Upper lobe of right lung (tissue), 1 donor: ENCODE results near the gene NCAPD3. TPM values are rescaled to one million over a fixed set of nuclear protein-coding genes. Genes with fewer than 3 reads are reported as not detected.

Experiments used
- ATAC-seq: fragments of 200-7000 bp; cut with Tn5 transposase; one replicate; pipeline ENCODE4 v1.9.1; 2020; ENCODE audit warnings: mild to moderate bottlenecking, moderate library complexity
- DNase-seq: peaks from one replicate; pipeline ENCODE4 v3.0.0-alpha.2; 2020
- H3K27ac ChIP-seq: fragments of 200-600 bp; one replicate; pipeline ENCODE4 v1.8.0; 2022
- H3K27me3 ChIP-seq: fragments of 200-600 bp; one replicate; pipeline ENCODE4 v1.8.0; 2022; ENCODE audit warnings: mild to moderate bottlenecking
- H3K36me3 ChIP-seq: fragments of 200-600 bp; one replicate; pipeline ENCODE4 v1.8.0; 2022
- H3K4me1 ChIP-seq: fragments of 200-600 bp; one replicate; pipeline ENCODE4 v1.8.0; 2022
- H3K4me3 ChIP-seq: fragments of 200-600 bp; one replicate; pipeline ENCODE4 v1.8.0; 2022; ENCODE audit warnings: mild to moderate bottlenecking
- H3K9me3 ChIP-seq: fragments of 200-600 bp; one replicate; pipeline ENCODE4 v1.8.0; 2022
- intact Hi-C: fragments of 100-400 bp; cut with DNase I; formaldehyde crosslinking; loops from one replicate; pipeline ENCODE4 v1.11.0; 2022
- total RNA-seq: library from RNA; stranded (reverse); fragmentation: NEBNext Ultra II Directional; extraction: Animal tissue kit (Norgen Biotek cat#: 25700); gene quantifications from one replicate; pipeline ENCODE4 v1.2.1, GENCODE V29; 2021
- TF ChIP-seq, protein P1 (sequence below): fragments of 200-600 bp; IDR thresholded peaks from one replicate; pipeline ENCODE4 v1.8.0; 2022; ENCODE audit warnings: antibody characterized with exemption
- donor health status: DM: no; HTN: yes; CAD: no; lungs with severe emphysema.

NCAPD3 gene
- total RNA-seq, 1 donor from 2014 or later: 17.3 TPM

- Histone ChIP-seq H3K36me3 (no peaks in the 10 kb centered on the region), H3K4me3 (peak overlapping the region; percentile 39), H3K4me1 (peaks cover 30% of the 10 kb centered on the region), H3K27me3 (peaks cover 12% of the 10 kb centered on the region), H3K27ac (peak overlapping the region; percentile 25), H3K9me3 (no peaks in the 10 kb centered on the region)
- ATAC-seq (peak; percentile 68), DNase-seq (peak; percentile 70)
- TF ChIP-seq, protein P1, sequence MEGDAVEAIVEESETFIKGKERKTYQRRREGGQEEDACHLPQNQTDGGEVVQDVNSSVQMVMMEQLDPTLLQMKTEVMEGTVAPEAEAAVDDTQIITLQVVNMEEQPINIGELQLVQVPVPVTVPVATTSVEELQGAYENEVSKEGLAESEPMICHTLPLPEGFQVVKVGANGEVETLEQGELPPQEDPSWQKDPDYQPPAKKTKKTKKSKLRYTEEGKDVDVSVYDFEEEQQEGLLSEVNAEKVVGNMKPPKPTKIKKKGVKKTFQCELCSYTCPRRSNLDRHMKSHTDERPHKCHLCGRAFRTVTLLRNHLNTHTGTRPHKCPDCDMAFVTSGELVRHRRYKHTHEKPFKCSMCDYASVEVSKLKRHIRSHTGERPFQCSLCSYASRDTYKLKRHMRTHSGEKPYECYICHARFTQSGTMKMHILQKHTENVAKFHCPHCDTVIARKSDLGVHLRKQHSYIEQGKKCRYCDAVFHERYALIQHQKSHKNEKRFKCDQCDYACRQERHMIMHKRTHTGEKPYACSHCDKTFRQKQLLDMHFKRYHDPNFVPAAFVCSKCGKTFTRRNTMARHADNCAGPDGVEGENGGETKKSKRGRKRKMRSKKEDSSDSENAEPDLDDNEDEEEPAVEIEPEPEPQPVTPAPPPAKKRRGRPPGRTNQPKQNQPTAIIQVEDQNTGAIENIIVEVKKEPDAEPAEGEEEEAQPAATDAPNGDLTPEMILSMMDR: no peak
- intact Hi-C loops: no loop called here
Observed at GRCh38 chr11:134124660-134125451, 98.9 kb downstream of the NCAPD3 start.

GRCh38 chr11:134120921-134121526 is 102.7 kb downstream of the NCAPD3 start:
- DNase-seq (no peak), ATAC-seq (peak; percentile 14)
- intact Hi-C loops: no loop called here
- H3K9me3 ChIP-seq: no peaks in the 10 kb centered on the region
- TF ChIP-seq, protein P1: no peak
- H3K4me1 ChIP-seq: peaks cover 24% of the 10 kb centered on the region
- H3K27me3 ChIP-seq: peaks cover 12% of the 10 kb centered on the region
- peak overlapping the region; percentile 74 for H3K27ac ChIP-seq
- peak overlapping the region; percentile 15 for H3K4me3 ChIP-seq
- no peaks in the 10 kb centered on the region for H3K36me3 ChIP-seq

DNA sequence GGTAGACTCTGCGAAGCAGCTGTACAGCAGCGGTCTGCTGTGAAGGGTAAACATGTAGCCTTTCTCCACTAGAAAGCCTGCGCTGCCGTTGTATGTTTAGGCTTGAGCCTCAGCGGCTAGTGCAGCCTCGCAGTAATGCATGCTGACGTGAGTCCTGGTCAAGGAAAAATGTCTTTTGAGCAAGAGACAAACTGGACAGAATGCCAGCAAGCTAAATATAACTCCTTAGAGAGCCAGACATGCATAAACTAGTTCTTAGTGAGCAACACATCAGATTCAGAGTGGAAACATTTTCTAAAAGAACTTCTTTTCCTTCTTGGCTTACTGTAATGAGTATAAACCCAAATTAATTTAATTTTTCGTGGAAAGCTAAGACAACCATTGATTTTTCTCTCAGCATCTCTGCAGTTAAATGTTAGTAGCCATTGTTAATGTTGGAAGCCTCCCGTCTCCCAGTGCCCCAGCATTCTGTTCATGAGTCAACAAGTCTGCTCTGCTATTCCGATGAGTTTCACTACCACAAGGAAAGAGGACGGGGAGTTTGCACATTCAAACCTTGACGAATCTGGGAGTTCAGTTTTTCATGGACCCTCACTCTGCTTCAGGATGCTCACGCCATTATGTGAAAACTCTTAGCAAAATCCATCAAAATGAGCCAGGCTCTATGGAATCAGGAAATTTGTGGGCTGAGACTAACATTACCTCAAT is 103.5 kb downstream of the NCAPD3 start:
- ATAC-seq (peak; percentile 30), DNase-seq (no peak)
- TF ChIP-seq, protein P1: no peak
- no peaks in the 10 kb centered on the region for H3K36me3 ChIP-seq
- H3K27ac ChIP-seq: peak overlapping the region; percentile 74
- intact Hi-C loops: no loop called here
- H3K4me1 ChIP-seq: peaks cover 16% of the 10 kb centered on the region
- H3K4me3 ChIP-seq: peak overlapping the region; percentile 15
- H3K9me3 ChIP-seq: no peaks in the 10 kb centered on the region
- peaks cover 12% of the 10 kb centered on the region for H3K27me3 ChIP-seq

GRCh38 chr11:134119094-134119493 is 104.7 kb downstream of the NCAPD3 start:
- Histone ChIP-seq H3K27me3 (peaks cover 12% of the 10 kb centered on the region), H3K4me3 (no peak overlapping the region), H3K36me3 (no peaks in the 10 kb centered on the region), H3K4me1 (peaks cover 8% of the 10 kb centered on the region), H3K27ac (no peak overlapping the region), H3K9me3 (no peaks in the 10 kb centered on the region)
- ATAC-seq: no peak
- intact Hi-C loops: no loop called here
- no peak for DNase-seq
- TF ChIP-seq, protein P1: no peak

DNA sequence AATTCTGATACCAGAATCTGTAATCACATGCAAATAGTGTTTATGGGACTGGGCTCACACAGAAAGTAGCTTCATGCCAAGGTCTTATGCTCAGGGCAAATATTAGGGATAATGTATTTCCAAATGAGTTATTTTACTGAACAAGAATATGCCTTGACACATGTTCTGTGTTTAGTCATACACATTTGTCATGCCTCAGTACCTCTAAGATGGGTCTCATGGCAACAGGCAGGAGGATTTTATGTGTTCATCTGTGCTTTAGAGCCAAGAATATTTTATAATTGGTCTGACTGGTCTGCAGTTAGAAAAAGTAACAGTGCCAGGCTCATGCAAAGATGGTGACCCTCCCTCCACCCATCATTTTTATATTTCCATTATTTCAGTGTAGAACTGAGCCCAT is 105.8 kb downstream of the NCAPD3 start:
- Histone ChIP-seq H3K27ac (no peak overlapping the region), H3K36me3 (no peaks in the 10 kb centered on the region), H3K27me3 (peaks cover 3% of the 10 kb centered on the region), H3K4me3 (no peak overlapping the region), H3K4me1 (peaks cover 8% of the 10 kb centered on the region), H3K9me3 (no peaks in the 10 kb centered on the region)
- no peak for ATAC-seq
- intact Hi-C loops: no loop called here
- TF ChIP-seq, protein P1: no peak
- DNase-seq: no peak
